Lower lobe of right lung (tissue), 2 donors: ENCODE measurements around the gene HLTF. TPM values are rescaled to one million over a fixed set of nuclear protein-coding genes. Genes with fewer than 3 reads are reported as not detected.
"Not testable (repeated sequence)": the region's sequence is repeated elsewhere in the genome, so short reads cannot be mapped to it uniquely, and the experiment has no call there.

ENCODE experiments used
- ATAC-seq, 2 donors: fragments of 200-7000 bp; cut with Tn5 transposase; one replicate each; pipeline ENCODE4 v1.9.1; 2020 to 2022; ENCODE audit warnings: mild to moderate bottlenecking in 2 of 2, moderate library complexity in 2 of 2
- DNase-seq: peaks from one replicate; pipeline ENCODE4 v3.0.0-alpha.2; 2020
- H3K27ac ChIP-seq: fragments of 200-600 bp; one replicate; pipeline ENCODE4 v1.8.0; 2022
- H3K27me3 ChIP-seq: fragments of 200-600 bp; one replicate; pipeline ENCODE4 v1.8.0; 2022; ENCODE audit warnings: low read depth
- H3K36me3 ChIP-seq: fragments of 200-600 bp; one replicate; pipeline ENCODE4 v1.8.0; 2022; ENCODE audit warnings: mild to moderate bottlenecking
- H3K4me1 ChIP-seq: fragments of 200-600 bp; one replicate; pipeline ENCODE4 v1.8.0; 2022
- H3K4me3 ChIP-seq: fragments of 200-600 bp; one replicate; pipeline ENCODE4 v1.8.0; 2022; ENCODE audit warnings: mild to moderate bottlenecking
- H3K9me3 ChIP-seq: fragments of 200-600 bp; one replicate; pipeline ENCODE4 v1.8.0; 2022
- intact Hi-C: fragments of 100-400 bp; cut with DNase I; formaldehyde crosslinking; loops from one replicate; pipeline ENCODE4 v1.11.0; 2022
- total RNA-seq: library from RNA; stranded (reverse); fragmentation: NEBNext Ultra II Directional; extraction: Animal tissue kit (Norgen Biotek cat#: 25700); gene quantifications from one replicate; pipeline ENCODE4 v1.2.1, GENCODE V29; 2021
- TF ChIP-seq, protein P1 (sequence below): fragments of 200-600 bp; IDR thresholded peaks from one replicate; pipeline ENCODE4 v1.8.0; 2022; ENCODE audit warnings: antibody characterized with exemption, mild to moderate bottlenecking
- donor health status: DM: no; HTN: yes; CAD: no; lungs with severe emphysema.

HLTF gene
- total RNA-seq, 1 donor from 2014 or later = 18.5 TPM

DNA sequence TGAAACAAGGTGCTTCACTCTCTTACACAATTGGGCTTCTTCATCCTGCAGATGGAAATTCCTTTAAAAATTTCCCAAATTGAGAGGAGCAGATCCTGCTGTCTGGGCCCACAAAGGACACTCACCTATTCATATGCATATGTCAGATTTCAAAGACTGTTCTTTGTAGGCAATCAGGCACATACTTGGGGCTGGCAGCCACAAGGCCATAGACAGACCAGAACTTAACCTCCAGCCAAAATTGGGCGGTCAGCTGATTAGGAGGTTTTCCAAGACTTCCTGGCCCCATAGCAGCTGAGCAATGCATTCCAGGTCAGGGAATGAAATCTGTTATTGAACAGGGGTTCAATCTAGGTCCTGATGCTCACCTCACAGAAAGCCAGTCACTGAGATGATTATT, 28.1 kb upstream of the HLTF start:
- intact Hi-C loops = no loop called here
- TF ChIP-seq, protein P1, sequence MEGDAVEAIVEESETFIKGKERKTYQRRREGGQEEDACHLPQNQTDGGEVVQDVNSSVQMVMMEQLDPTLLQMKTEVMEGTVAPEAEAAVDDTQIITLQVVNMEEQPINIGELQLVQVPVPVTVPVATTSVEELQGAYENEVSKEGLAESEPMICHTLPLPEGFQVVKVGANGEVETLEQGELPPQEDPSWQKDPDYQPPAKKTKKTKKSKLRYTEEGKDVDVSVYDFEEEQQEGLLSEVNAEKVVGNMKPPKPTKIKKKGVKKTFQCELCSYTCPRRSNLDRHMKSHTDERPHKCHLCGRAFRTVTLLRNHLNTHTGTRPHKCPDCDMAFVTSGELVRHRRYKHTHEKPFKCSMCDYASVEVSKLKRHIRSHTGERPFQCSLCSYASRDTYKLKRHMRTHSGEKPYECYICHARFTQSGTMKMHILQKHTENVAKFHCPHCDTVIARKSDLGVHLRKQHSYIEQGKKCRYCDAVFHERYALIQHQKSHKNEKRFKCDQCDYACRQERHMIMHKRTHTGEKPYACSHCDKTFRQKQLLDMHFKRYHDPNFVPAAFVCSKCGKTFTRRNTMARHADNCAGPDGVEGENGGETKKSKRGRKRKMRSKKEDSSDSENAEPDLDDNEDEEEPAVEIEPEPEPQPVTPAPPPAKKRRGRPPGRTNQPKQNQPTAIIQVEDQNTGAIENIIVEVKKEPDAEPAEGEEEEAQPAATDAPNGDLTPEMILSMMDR = no peak
- H3K36me3 ChIP-seq = no peaks in the 10 kb centered on the region
- no peak overlapping the region for H3K4me3 ChIP-seq
- no peak for ATAC-seq
- no peak overlapping the region for H3K27ac ChIP-seq
- H3K9me3 ChIP-seq = no peaks in the 10 kb centered on the region
- H3K27me3 ChIP-seq = no peaks in the 10 kb centered on the region
- DNase-seq = no peak
- H3K4me1 ChIP-seq = no peaks in the 10 kb centered on the region

GRCh38 chr3:149104484-149104883, 18.2 kb upstream of the HLTF start:
- Histone ChIP-seq H3K9me3 (no peaks in the 10 kb centered on the region), H3K4me3 (no peak overlapping the region), H3K27ac (no peak overlapping the region), H3K36me3 (no peaks in the 10 kb centered on the region), H3K27me3 (no peaks in the 10 kb centered on the region), H3K4me1 (no peaks in the 10 kb centered on the region)
- DNase-seq = no peak
- TF ChIP-seq, protein P1 = no peak
- no peak for ATAC-seq
- intact Hi-C loops = no loop called here

DNA sequence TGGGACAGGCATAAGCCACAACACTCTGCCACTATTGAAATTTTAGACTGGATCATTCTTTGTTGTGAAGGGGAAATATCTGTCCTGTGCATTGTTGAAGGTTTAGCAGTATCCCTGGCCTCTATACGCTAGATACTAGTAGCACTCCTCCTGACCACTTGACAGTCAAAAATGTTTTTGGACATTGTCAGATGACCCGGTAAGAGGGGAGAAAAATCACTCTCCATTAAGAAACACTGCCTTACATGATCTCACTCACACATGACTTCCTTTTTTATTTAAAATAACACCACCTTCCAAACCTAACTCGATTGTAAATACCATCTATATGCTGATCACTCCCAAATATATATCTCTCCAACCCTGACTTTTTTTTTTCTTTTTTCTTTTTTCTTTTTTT, 15.3 kb upstream of the HLTF start:
- no peaks in the 10 kb centered on the region for H3K4me1 ChIP-seq
- no peak for DNase-seq
- no peak overlapping the region for H3K27ac ChIP-seq
- H3K4me3 ChIP-seq = no peak overlapping the region
- no peaks in the 10 kb centered on the region for H3K9me3 ChIP-seq
- intact Hi-C loops = no loop called here
- ATAC-seq = no peak
- TF ChIP-seq, protein P1 = no peak
- H3K27me3 ChIP-seq = no peaks in the 10 kb centered on the region
- no peaks in the 10 kb centered on the region for H3K36me3 ChIP-seq

- TF ChIP-seq, protein P1 = no peak
- no peaks in the 10 kb centered on the region for H3K36me3 ChIP-seq
- intact Hi-C loops = no loop called here
- H3K27ac ChIP-seq = no peak overlapping the region
- no peaks in the 10 kb centered on the region for H3K27me3 ChIP-seq
- ATAC-seq (no peak), DNase-seq (no peak)
- no peaks in the 10 kb centered on the region for H3K4me1 ChIP-seq
- H3K9me3 ChIP-seq = no peaks in the 10 kb centered on the region
- no peak overlapping the region for H3K4me3 ChIP-seq
These were observed 14.8 kb upstream of the HLTF start for GRCh38 chr3:149101154-149101553.

- intact Hi-C loops, H3K36me3 ChIP-seq, ATAC-seq, H3K27ac ChIP-seq, DNase-seq, H3K9me3 ChIP-seq, H3K4me3 ChIP-seq, H3K27me3 ChIP-seq, H3K4me1 ChIP-seq: not testable (repeated sequence)
These were observed 11.7 kb upstream of the HLTF start for GRCh38 chr3:149097987-149098386.

DNA sequence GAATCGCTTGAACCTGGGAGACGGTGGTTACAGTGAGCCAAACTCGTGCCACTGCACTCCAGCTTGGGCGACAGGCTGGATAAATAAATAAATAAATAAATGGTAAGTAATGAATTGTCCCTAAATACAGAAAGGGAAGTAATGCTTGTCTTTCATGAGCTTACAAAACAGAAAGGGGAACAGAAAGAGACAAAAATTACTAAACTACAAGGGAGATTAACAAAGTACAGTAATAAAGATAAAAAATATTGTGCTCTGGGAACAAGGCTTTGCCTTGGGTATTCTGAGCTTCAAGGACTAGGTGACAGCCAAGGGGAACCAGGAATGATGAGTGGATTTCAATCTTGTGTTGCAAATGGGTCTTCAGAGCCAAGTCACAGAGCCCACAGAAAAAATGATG, 9.2 kb upstream of the HLTF start:
- Histone ChIP-seq H3K36me3 (no peaks in the 10 kb centered on the region), H3K27ac (no peak overlapping the region), H3K9me3 (no peaks in the 10 kb centered on the region), H3K4me1 (peaks cover 4% of the 10 kb centered on the region), H3K27me3 (no peaks in the 10 kb centered on the region), H3K4me3 (no peak overlapping the region)
- ATAC-seq = peak in 1 of 2 donors; percentile 23
- intact Hi-C loops = no loop called here
- TF ChIP-seq, protein P1 = no peak
- no peak for DNase-seq
